Immature natural killer cell (primary cell): Measurements from ENCODE around the gene ULBP2. TPM values are rescaled to one million over a fixed set of nuclear protein-coding genes. Genes with fewer than 3 reads are reported as not detected.

Source experiments
- polyA plus RNA-seq, 3 donors: library from polyadenylated mRNA; unstranded; fragments of 300-500 nt; fragmentation: Illumina TruSeq; gene quantifications; one replicate each; pipeline ENCODE4 v1.2.3, GENCODE V29; 2021

Gene ULBP2
- polyA plus RNA-seq, 3 donors from 2014 or later: 0.83 to 0.88 TPM; not detected in 1

Other genes starting within 250 kb of the ULBP2 start
- gene LATS1, start 223.9 kb upstream of the ULBP2 start, polyA plus RNA-seq: 10 to 100 TPM in 1 of 3 donors, 1 to 10 TPM in 2; 3.8 to 13.5 (median 6.3) TPM
- 1 to 10 TPM; 1.5 to 6.8 (median 2.9) TPM for gene NUP43, start 195.5 kb upstream of the ULBP2 start, polyA plus RNA-seq
- 100 to 1,000 TPM; 160 to 283 (median 172) TPM for gene PCMT1, start 192.3 kb upstream of the ULBP2 start, polyA plus RNA-seq
- gene LRP11, start 77.7 kb upstream of the ULBP2 start, polyA plus RNA-seq: under 1 TPM in 2 of 3 donors, not detected in 1; 0.34 to 0.73 TPM
- gene RAET1E, start 43.9 kb upstream of the ULBP2 start, polyA plus RNA-seq: not detected
- gene RAET1G, start 18.9 kb upstream of the ULBP2 start, polyA plus RNA-seq: not detected
- gene ULBP1, start 21.9 kb downstream of the ULBP2 start, polyA plus RNA-seq: not detected
- gene RAET1L, start 83.5 kb downstream of the ULBP2 start, polyA plus RNA-seq: not detected
- 1 to 10 TPM in 1 of 3 donors, under 1 TPM in 1, not detected in 1; 0.50 to 2.5 TPM for gene ULBP3, start 127.1 kb downstream of the ULBP2 start, polyA plus RNA-seq
- under 1 TPM in 1 of 3 donors, not detected in 2; 0.38 TPM for gene PPP1R14C, start 201.0 kb downstream of the ULBP2 start, polyA plus RNA-seq